A549 treated with CORT108297 at 1 μM for 4 hours (cell line): ENCODE measurements around the gene OR11A1. TPM values are rescaled to one million over a fixed set of nuclear protein-coding genes. Genes with fewer than 3 reads are reported as not detected.

Experiments used
- total RNA-seq: library from RNA; stranded (reverse); fragments of 200-300 nt; extraction: Qiagen RNA extraction; gene quantifications from 5 replicates; pipeline ENCODE4 v1.2.3, GENCODE V29; 2022

OR11A1 gene
- total RNA-seq: not detected in 5 replicates

GRCh38 chr6:29456971-29457370 is at the start of gene OR11A1, which contains the start of gene OR2H1:
OR11A1 (minus strand) TSS chr6:29457071; CDS start chr6:29427641, 29,430 bp downstream.
OR2H1 (plus strand) TSS chr6:29457155; CDS start chr6:29461770, 4,615 bp downstream.

GRCh38 chr6:29487660-29488059 is 30.8 kb upstream of the OR11A1 start, which contains the start of gene MAS1L:
MAS1L (minus strand) TSS chr6:29487956; CDS start chr6:29487902, 54 bp downstream.

GRCh38 chr6:29439006-29439405 is 17.9 kb downstream of the OR11A1 start, which contains the start of gene OR10C1:
OR10C1 (plus strand) TSS chr6:29439306; CDS start chr6:29440016, 710 bp downstream.

GRCh38 chr6:29414588-29414987 is 42.3 kb downstream of the OR11A1 start, which contains the start of gene OR12D1:
OR12D1 (plus strand) TSS chr6:29414928.

GRCh38 chr6:29395331-29395730 is 61.5 kb downstream of the OR11A1 start, which contains the start of gene OR12D2:
OR12D2 (plus strand) TSS chr6:29395631; CDS start chr6:29396700, 1,069 bp downstream.

Other genes starting within 250 kb of the OR11A1 start
- not detected in 5 replicates for gene OR14J1, start 155.4 kb downstream of the OR11A1 start, total RNA-seq
- not detected in 5 replicates for gene OR5V1, start 88.2 kb downstream of the OR11A1 start, total RNA-seq
- not detected in 5 replicates for gene OR12D3, start 81.8 kb downstream of the OR11A1 start, total RNA-seq
- gene OR12D2, start 61.4 kb downstream of the OR11A1 start, total RNA-seq: not detected in 5 replicates
- gene OR12D1, start 42.1 kb downstream of the OR11A1 start, total RNA-seq: not detected in 5 replicates
- gene OR10C1, start 17.8 kb downstream of the OR11A1 start, total RNA-seq: not detected in 5 replicates
- gene OR2H1, start 84 bp upstream of the OR11A1 start, total RNA-seq: not detected in 5 replicates
- not detected in 5 replicates for gene MAS1L, start 30.9 kb upstream of the OR11A1 start, total RNA-seq
- gene UBD, start 102.7 kb upstream of the OR11A1 start, total RNA-seq: 0.46 to 0.99 TPM (median 0.64 TPM) in 5 replicates
- not detected in 5 replicates for gene OR2H2, start 128.1 kb upstream of the OR11A1 start, total RNA-seq
- 3.9 to 7.9 TPM (median 6.2 TPM) in 5 replicates for gene GABBR1, start 176.1 kb upstream of the OR11A1 start, total RNA-seq
- gene MOG, start 200.0 kb upstream of the OR11A1 start, total RNA-seq: not detected in 5 replicates
- not detected in 5 replicates for gene ZFP57, start 224.1 kb upstream of the OR11A1 start, total RNA-seq